Measurements from ENCODE around the gene SOX1.

SOX1 gene

DNA sequence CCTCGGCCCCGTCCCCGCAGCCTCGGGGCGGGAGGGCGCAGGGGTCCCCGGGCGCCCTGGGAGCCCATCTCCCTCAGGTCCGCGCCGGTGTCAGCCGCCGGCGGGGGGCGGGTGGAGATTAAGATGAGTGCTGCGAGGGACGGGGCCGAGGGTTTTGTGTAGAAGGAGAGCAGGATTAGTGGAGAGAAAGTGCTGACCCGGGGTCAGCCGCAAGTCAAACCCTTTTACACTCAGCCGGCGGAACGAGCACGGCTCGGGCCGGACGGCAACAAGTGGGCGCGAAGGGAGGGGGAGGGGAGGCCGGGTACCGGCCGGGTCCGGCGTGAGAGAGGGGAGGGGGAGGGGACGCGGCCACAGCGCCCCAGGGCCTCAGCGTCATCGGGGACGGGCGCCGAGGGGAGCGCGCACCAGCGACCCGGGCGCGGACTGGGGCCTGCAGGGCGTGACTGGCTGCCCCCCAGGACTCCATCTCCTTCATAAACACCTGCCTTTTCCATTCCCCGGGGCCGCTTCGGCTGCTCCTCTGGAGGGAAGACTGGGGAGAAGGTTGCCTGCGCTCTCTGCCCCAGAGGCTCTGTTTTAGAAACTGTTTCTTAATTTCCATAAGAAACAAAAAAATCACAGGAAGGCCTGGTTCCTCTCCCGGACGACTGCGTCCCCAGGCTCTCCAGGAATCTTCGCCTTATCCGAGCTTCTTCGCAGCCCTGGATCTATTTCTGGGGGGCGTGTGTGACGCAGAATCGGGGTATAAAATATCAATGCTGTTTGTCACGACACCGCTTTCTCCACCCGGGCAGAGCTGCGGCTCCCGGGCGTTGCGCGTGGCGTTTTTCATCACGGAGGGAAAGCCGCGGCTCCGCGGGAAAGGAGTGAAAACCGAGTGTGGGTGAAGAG lies 6.5 kb downstream of the SOX1 start:
- DNase-seq, result no peak

DNA sequence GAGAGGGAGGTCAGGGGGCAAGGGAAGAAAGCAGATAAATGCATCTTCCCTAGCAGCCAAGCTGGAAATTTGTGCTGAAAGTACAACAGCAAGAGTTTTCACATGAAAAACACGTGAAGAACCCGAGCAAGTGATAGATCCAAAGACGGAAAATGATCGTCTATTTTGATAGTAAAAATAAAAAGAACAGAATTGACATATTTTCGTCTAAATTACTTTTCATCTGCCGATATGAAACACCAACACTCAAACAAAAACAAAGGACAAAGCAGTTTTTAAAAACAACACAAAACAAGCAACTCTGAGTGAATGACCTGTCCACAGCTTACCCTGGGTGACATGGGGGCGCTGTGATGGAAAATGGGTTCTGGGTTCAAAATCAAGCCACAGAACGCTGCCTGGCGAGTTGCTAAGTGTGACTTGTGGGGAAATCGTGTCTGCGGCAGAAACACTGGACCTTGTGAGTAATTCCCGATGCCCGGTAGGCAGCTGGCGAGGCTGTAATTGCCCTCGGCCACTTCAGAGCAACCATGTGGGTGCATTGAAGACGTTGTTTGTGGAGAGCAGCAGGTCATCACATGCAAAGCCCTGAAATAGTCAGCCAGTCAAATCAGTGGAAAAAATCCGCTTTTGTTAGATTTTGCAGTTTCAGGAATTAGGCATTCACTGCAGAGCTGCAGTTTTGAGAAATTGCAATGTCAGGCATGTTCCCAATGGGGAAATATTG lies 7.4 kb downstream of the SOX1 start:
- no peak for DNase-seq

DNA sequence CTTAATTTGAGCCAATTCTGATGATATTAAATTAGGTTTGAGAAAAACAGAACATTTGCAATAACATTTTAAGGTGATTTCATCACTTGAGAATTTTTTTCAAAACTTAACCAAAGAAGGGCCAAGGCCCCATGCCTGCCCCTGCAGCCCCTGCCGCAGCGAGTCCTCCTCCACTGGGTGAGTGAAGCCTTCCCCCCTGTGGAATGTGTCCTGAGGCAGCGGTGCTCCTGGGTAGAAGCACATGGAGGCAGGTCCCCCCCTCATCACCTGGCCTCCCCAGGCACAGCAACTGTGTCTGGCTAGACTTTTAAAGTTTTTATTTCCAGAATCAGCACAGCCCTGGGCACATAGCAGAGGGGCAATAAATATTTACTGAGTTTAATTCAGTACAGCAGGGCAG lies 10.8 kb downstream of the SOX1 start:
- no peak for DNase-seq

DNA sequence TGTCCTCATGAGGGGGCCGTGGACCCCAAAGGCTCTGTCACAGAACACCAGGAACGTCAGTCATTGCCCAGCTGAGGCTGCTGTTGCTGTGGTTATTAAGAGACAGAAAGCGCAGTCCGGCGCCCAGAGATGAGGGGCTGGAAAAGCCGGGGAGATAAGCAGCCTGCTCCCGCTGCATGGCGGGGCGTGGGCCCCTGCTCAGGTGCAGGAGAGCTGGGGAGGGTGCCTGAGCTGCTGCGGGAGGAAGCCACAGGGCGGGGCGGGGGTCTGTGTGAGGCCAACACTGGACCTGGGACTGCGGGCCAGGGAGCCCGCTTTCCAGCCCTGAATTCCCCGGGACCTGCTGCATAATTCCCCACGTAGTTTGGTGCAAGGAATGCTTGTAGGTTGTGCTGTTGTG lies 11.3 kb downstream of the SOX1 start:
- DNase-seq, result no peak

- no peak for DNase-seq
Measured at GRCh38 chr13:112078879-112079531, 12.1 kb downstream of the SOX1 start.

- no peak for DNase-seq
Measured at GRCh38 chr13:112079696-112080095, 12.7 kb downstream of the SOX1 start.

GRCh38 chr13:112083971-112084370 lies 17.0 kb downstream of the SOX1 start:
- no peak for DNase-seq

DNA sequence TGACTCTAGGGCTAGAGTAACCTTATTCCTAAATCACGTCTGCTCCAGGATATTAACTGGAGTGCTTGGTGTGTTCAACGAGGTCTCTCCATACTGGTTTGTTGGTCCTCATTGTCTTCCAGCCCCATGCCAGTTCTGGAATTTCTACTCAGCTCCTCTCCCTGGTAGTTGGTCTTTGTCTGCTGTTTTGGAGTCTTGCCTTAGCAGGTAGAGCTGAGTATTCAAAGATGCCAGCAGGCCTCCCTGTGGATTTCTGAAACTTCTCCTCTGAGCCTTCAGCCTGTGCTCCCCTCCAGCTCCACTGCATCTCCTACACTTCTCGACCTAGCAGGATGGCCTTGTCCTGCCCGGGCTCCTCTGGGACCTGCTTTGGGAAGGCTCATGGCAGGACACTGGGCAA lies 25.5 kb downstream of the SOX1 start:
- no peak for DNase-seq

GRCh38 chr13:112095354-112095753 lies 28.4 kb downstream of the SOX1 start:
- no peak for DNase-seq

DNA sequence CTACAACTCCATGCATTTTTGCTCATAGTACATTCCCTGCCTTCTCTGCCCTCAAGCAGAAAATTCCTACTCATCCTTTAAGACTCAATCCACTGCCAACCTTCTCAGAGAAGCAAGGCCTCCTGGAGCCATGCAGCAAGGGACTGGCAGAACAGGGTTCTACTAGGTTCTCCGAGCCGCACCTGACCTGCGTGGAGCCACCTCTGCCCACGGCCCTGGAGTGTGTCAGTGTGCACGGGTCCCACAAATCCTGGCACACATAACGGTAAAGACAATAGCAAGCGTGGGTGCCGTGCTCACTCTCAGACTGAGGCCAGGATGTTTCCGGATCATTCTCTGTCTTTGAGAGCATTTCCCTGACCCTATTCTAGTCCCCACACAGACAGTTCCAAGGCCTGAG lies 30.0 kb downstream of the SOX1 start:
- no peak for DNase-seq

GRCh38 chr13:112097770-112098169 lies 30.8 kb downstream of the SOX1 start:
- no peak for DNase-seq

- no peak for DNase-seq
Measured at GRCh38 chr13:112098699-112099098, 31.8 kb downstream of the SOX1 start.

DNA sequence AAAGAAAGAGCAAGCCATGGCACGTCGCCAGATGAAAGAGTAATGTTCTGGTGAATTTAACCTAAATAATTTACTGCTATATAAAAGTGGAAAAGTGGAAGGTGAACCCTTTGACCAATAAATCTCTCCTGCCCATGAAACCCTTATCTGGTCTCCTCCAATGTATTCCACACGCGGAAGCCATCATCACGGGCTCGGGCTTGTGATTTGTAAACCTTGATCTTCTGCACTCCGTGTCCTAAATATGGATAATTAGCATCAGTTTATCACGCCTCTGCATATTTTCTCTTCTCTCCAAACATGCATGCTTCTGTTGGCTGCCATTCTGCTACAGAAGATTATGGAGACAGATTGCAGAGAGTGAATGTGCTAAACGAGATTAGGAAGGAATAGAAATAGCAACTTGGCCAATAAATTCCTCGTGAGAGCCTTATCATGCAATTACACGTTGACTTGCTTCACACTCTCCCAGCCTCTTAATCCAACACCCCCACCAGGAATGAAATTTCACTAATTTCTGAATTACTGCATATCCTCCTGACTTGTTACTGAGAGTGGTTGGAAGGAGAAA lies 34.5 kb downstream of the SOX1 start:
- DNase-seq, result no peak

DNA sequence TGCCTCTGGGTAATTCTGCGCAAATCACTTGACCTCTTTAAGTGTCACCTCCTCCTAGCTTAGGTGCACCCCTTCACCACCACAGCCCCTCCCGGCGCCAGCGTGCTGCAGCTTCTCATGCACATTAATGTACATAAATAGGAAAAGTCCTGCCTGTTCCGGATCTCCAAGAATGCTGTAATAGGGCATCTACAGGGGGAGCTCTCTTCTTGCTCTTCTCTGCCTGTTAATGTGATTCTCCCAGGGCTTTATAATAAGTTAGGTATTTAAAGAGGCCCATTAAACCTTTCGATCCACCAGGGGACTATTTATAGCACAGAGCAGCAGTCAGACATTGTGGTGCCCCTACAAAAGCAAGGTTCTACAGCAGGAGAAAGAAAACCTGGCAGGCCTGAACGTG lies 35.3 kb downstream of the SOX1 start:
- DNase-seq, result no peak

GRCh38 chr13:112103260-112103838 lies 36.4 kb downstream of the SOX1 start:
- DNase-seq, result no peak

DNA sequence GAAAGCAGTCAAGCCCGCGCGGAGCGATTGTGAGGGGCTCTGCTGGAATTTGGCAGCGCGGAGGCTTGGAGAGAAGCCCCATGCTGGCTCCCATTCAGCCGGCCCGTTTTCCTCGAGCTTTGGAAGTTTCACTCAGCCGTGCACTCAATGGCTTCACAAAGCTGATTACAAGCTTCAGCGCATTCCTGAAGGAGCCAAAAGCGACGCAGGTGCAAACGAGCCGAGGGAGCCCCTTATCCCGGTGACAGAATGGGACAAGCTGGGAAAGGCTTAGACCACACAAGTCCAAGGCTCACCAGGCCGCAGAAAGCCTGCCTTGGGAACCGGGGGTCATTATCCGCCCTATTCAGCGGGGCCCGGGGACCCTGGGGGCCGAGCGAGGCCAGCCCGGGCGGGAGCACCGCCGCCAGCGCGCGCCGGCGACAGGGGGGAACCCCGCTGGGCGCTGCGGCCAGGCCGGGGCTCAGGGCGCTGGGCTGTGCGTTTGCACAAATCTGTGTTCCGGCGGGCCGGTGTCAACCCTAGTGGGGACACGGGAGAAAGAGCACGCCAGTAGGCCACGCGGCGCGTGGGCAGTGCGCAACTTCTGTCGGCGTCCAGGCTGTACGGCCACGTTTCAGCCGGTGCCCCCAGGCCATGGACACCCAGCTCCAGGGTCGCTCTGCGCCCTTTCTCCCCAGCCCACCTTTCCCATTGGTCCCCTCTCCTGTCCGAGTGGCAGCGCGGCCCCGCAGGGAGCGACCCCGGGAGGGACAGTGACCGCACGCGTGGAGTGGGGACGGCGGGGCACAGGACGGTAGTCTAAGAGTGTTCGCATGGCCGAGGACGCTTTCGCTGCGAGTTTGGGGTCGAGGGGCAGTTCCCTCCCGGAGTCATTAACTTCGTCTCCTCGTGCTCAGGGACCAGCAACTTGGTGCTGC lies 37.3 kb downstream of the SOX1 start:
- no peak for DNase-seq

DNA sequence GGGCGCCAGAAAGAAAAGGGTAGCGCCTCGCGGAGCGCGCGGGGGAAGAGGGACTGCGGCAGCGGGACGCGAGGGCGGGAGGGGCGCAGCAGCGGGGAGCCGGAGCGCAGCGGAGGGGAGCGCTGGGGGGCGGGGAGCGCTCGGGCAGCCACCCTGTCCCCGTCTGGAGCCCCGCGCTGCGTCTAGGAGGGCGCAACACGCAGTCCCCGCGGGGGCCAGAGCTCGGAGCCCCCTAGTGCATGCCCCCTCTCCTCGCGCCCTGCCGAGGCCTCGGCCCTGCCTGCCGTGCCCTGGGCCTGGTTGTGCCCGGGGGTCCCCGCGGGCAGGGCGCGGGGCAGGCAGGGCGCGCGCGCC lies 37.9 kb downstream of the SOX1 start:
- no peak for DNase-seq

DNA sequence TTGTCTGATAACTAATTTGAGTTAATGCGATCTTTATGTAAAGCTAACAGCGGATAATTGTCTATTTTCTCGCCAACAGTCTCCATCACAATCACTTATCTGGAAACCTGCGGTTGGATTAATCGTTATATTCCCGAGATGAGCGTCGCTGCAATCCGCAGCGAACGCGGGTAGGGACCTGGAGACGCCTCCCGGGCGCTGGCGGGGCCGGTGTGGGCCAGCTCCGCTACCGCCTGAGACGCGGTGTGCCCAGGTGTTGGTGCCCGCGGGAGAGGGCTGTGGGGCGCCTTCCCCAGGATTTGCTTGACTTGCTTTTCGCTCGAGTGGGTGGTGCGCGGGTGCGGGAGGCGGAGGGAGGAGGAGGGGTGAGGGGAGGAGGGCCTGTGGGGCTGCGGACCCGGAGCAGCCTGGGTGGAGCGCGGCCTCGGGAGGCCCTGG lies 38.3 kb downstream of the SOX1 start:
- no peak for DNase-seq

- no peak for DNase-seq
Measured at GRCh38 chr13:112105892-112106291, 38.9 kb downstream of the SOX1 start.

GRCh38 chr13:112106478-112107141 lies 39.7 kb downstream of the SOX1 start:
- no peak for DNase-seq

DNA sequence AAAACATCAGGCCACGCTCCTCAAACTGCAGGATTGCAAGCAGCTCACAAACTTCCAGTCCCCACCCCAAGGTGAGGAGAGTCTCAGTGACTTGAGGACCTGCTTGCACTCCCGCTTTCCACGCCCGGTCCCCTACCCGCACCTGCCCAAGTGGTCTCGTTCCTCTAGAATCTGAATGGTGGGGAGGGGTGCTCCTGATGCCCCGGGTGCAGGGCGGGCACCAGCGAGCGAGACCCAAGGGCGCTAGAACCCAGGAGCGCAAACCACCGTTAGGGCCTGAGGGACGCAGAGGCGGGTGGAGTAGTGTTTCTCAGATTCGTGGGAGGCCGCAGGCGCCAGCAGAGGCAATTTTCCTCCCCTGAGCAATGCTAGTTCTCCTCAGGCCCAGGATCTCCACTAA lies 40.3 kb downstream of the SOX1 start:
- no peak for DNase-seq

All from inflammatory macrophage treated with lipopolysaccharide for 1 hour (primary cell).